GM19463 (cell line): Measurements from ENCODE around the gene IGFBP7.

Source experiments
- ATAC-seq: cut with Tn5 transposase; IDR thresholded peaks from one replicate; pipeline ENCODE4 v1.9.1; 2021; ENCODE audit warnings: mild to moderate bottlenecking, moderate library complexity; ENCODE audit not compliant: unreplicated experiment

IGFBP7 gene

DNA sequence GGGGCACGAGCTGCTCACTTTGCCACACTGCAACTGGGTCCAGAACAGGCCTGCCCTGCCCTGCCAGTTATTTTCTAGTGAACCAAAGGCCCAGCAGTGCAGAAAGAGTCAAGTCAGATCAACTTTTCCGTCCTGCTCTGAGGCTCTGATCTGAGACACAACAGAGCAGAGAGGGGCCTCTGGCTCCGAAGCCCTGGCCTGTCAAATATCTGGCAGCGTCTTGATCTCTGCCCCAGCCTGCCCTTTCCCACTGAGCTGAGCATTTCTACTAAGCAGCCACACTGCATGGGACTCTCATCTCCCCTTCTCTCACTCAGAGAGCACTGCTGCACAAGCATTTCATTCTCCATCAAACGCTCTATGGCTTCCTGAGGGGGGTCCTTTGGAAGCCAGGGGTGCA is 11.8 kb downstream of the IGFBP7 start:
- ATAC-seq = no peak

GRCh38 chr4:57097711-57098110 is 12.5 kb downstream of the IGFBP7 start:
- ATAC-seq = no peak

DNA sequence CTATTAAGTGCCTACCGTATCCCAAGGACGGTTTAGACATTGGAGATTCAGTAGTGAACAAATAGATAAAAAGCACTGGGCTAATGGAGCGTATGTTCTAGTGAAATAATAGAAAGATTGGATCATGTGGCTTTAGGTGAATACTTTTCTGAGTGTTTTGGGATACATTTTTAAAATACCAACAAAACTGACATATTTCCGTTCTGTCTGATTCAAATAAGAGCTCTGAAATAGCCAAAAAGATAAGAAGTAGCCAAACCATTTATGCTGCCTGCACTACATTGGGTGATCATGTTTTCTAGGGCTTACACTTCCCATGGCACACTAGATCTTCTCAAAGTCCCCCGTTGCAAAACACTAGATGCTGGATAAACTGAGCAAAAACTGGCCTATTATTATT is 14.2 kb downstream of the IGFBP7 start:
- no peak for ATAC-seq

- no peak for ATAC-seq
These were observed 14.9 kb downstream of the IGFBP7 start for GRCh38 chr4:57095245-57095644.

- ATAC-seq = no peak
These were observed 15.4 kb downstream of the IGFBP7 start for GRCh38 chr4:57094832-57095223.

DNA sequence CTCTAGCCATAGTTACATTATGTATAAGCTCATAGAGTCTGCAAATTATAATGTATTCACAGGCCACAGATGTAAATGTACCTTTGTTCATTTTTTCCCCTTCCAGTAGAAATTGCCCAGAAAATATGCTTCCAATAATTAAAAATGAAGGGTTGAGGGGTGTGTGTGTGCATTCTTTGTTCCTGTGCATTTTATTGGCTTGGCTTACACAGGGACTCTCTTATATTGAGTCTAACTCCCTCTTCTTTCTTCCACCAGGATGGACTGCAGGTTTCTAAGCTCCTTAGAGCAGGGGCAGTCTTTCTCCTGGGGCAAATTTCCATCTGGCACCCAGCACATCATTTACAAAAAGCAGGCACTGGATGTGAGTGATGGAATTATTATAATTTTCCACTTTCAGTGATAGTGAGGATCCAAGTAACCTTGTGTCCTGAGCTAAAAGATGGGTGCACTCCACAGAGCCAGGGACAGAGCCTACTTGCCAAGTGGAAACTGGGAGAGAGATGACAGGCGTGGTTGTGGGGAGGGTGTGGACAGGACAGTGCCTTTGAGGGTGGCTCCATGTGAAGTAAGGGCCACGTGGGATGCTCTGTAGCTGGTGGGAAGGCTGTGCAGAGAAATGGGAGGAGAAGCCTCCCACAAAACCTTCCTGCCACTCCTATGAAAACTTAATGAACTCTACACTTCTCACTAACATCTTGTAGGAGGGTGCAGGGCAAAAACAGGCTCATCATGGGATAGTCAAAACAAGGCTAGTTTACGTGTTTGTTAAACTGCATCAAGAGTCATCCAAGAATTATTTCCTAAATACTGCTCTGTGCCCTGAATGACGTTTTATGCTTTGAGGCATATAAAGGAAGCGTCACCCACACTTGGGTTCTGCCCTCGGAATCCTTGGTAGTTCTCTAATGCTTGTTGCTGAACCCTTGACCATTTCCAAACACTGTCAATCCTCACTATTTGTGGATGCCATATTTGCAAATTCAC is 16.0 kb downstream of the IGFBP7 start:
- ATAC-seq = no peak

GRCh38 chr4:57091657-57092162 is 18.5 kb downstream of the IGFBP7 start:
- ATAC-seq = no peak

GRCh38 chr4:57090079-57090478 is 20.1 kb downstream of the IGFBP7 start:
- ATAC-seq = no peak

DNA sequence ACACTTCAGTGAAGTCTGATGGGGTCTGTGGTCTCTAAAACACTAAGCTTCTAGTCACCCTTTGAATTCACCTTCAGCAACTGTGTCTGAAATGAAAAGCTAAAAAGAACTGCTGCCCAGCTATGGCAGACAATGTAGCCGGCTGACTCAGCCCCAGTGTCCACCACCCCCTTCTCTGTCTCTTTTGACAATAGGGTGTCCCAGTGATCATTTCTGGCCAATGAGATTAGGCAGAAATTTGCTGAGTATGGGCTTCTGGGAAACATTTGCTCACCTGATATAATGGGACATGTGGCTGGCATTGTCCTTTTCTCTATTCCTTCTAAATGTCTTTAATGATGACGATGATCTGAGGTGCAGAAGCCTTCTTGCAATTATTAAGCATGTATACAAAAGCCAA is 20.6 kb downstream of the IGFBP7 start:
- ATAC-seq = no peak

DNA sequence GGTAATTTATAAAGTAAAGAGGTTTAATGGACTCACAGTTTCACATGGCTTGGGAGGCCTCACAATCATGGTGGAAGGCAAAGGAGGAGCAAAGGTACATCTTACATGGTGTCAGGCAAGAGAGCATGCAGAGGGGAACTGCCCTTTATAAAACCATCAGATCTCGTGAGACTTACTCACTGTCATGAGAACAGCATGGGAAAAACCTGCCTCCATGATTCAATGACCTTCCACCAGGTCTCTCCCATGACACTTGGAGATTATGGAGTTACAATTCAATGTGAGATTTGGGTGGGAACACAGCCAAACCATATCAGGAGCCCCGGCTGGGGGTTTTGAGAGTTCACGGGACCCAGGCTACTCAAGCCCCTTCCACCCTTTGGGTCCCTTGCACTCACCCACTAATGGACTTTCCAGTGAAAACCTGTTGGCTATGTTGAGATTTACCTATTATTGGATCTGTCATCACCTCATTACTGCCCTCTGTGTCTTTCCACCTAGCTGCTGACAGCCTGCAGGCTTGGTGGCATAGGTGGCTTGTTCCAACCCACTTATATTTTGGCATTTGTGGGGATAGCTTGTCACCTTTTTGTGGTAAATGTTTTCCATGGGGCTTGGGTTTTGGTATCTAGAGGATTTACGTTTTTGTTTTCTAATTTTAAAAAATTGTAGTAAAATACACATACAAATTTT is 24.0 kb downstream of the IGFBP7 start:
- ATAC-seq = no peak

- ATAC-seq = no peak
These were observed 24.9 kb downstream of the IGFBP7 start for GRCh38 chr4:57085278-57085677.

- no peak for ATAC-seq
These were observed 25.8 kb downstream of the IGFBP7 start for GRCh38 chr4:57084360-57084759.

DNA sequence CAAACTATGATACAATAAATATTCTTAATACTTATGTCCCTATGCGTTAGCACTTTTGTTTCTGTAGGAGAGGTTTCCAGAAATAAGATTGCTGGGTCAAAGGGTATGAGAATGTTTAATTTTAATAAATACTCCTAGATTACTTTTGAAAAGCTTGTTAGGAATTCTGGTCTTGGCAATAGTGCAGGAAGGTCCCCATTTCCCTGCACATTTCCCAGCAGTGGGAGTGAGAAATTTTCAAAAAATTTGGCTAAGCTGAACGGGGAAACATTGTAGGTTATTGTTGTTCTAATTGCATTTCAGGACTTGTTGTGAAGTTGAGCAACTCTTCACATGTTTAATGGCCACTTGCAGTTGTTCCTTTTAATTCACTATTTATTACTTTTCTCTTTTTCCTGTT is 27.1 kb downstream of the IGFBP7 start:
- ATAC-seq = no peak

DNA sequence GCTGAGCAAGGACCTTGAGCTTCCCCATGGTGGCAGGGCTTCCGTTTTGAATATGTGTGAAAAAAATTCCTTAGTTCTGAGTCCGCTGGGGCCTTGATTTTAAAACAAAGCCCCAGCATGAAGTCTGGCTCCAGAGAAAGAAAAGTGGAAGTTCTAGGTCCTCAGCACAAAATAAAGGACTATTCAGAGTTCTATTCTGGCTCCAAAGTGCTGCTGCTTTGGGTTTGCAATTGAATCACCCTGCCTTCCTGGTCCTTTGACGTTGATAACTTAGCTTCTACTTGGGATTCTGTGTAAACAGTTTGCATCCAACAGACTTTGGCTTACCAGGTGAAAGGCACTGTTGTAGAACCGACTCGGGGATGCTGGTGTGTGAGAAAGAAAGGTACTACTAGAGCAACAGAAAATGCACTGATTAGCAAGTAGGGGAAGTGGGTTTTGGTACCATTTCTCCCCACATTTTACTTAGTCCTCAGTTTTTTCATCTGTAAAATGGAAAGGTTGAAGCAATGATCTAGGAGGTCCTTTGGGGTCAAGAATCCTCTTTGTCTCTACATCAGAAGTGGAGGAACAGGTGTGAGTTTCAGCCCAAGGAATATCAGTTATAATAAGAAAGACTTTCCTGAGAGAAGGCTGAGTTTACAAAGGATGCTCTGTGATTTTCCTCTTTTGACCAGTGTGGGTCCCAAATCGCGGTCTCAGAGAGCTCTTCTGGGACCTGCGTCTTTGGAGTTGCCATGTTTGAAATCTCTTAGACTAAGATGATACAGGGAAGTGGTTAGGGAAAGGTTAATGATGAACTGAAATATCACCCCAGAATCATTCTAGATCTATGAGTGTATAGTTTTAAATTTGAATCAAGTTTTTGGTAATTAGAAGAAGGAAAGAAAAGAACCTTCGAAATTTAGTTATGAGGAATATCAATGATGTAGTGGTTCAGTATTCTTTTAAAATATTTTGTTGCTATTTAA is 28.2 kb downstream of the IGFBP7 start:
- ATAC-seq = no peak

DNA sequence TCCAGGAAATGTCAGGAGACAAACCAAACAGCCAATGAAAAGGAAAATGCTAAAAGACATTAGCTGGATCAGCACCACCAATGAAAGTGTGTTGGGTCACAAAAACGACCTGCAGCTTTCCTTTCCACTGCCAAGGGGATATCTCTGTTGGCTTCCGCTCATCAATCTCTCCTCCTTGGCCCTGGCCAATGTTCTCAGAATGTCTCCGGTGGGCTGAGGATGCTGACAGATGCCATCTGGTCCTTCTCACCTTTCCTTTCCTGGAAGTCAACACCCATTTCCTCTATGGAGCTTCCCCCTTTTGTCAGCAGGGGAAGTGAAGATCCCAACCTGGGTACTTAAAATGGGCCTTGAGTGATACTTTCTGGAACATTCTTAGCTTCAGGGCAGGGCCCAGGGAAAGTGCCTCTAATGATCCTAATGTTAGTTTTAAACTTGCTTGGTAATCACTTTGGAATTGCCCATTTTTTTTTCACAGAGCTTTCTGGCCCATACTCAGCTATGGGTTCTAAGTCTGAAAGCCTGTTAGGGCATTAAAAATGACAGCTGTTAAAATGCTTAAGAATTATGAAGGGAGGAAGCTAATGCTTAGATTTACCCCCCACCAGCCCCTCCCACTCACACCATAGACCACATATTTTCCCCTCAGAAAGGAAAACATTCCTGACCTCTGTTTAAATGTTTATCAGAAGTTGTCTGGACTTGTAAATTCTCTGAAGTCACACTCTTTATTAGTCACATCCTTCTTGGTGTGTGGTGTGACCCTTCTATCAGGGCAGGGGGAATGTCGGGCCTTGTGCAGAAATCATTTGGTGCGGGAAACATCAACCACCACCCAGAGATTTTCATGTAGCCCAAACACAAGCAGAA is 29.2 kb downstream of the IGFBP7 start:
- no peak for ATAC-seq

GRCh38 chr4:57078685-57079521 is 31.3 kb downstream of the IGFBP7 start:
- ATAC-seq = no peak

- no peak for ATAC-seq
These were observed 32.4 kb downstream of the IGFBP7 start for GRCh38 chr4:57077550-57078343.

- ATAC-seq = no peak
These were observed 33.5 kb downstream of the IGFBP7 start for GRCh38 chr4:57076646-57077045.
